Adrenal gland (tissue), 12 donors: ENCODE results near the gene KRT72. TPM values are rescaled to one million over a fixed set of nuclear protein-coding genes. Genes with fewer than 3 reads are reported as not detected.

Experiments used
- DNase-seq, 7 donors: peaks; one replicate each; pipeline ENCODE4 v3.0.0-alpha.2; 2019 to 2020
- H3K27ac ChIP-seq, 5 donors: fragments of 200-600 bp; sonication (generic) in 4 of 5; 1 replicate in 3 of 5; 2 replicates in 2 of 5; pipeline versions ENCODE4 v1.5.1 to v1.8.0; 2016 to 2020; ENCODE audit warnings: mild to moderate bottlenecking in 1 of 5
- H3K27me3 ChIP-seq: fragments of 200-600 bp; 2 replicates; pipeline ENCODE4 v1.8.0; 2021
- H3K36me3 ChIP-seq, 2 donors: fragments of 200-600 bp; replicated peaks in 1 of 2; 1 replicate in 1 of 2; 2 replicates in 1 of 2; pipeline versions ENCODE4 v1.5.1 to v1.8.0; 2018 to 2022
- H3K4me1 ChIP-seq, 2 donors: fragments of 200-600 bp; replicated peaks in 1 of 2; 1 replicate in 1 of 2; 2 replicates in 1 of 2; pipeline versions ENCODE4 v1.5.1 to v1.8.0; 2018 to 2021
- H3K4me3 ChIP-seq, 4 donors: fragments of 200-600 bp; sonication (generic) in 3 of 4; one replicate each; pipeline ENCODE4 v1.5.1; 2016 to 2018
- H3K9me3 ChIP-seq, 3 donors: fragments of 200-600 bp; sonication (generic) in 1 of 3; replicated peaks in 1 of 3; 1 replicate in 2 of 3; 2 replicates in 1 of 3; pipeline versions ENCODE4 v1.5.1 to v1.8.0; 2016 to 2021
- POLR2A ChIP-seq, 2 donors: fragments of 450-650 bp; IDR thresholded peaks; one replicate each; pipeline ENCODE4 v1.6.1; 2017; ENCODE audit warnings: antibody characterized with exemption in 2 of 2, mild to moderate bottlenecking in 2 of 2, moderate library complexity in 1 of 2
- WGBS, 4 donors: extraction: QIAGEN DNeasy Blood & Tissue Kit in 2 of 4; methylation state at CpG; one replicate each; pipeline versions ENCODE4 v1.1.5 to v1.1.7; 2013 to 2017; 5-methylcytosine and 5-hydroxymethylcytosine counted together
- intact Hi-C, 2 donors: fragments of 100-400 bp; cut with DNase I; formaldehyde crosslinking; loops; one replicate each; pipeline versions ENCODE4 v1.14.1 to v1.15.0; 2022 to 2023
- polyA plus RNA-seq, 3 donors: library from polyadenylated mRNA; stranded (reverse); fragments of 200-250 nt in 2 of 3; fragments of 350-450 nt in 1 of 3; fragmentation: Illumina TruSeq in 1 of 3; extraction: RNeasy Lipid Tissue Mini Kit (QIAGEN cat#74804) in 1 of 3; gene quantifications; one replicate each; pipeline ENCODE4 v1.2.3, GENCODE V29; 2013 to 2014
- total RNA-seq, 9 donors: library from RNA; depleted of rRNA in 4 of 9; stranded (reverse); fragments of >200 nt in 4 of 9; fragments of 120-200 nt in 1 of 9; fragmentation: NEBNext Ultra II Directional in 1 of 9; extraction: Animal tissue kit (Norgen Biotek cat#: 25700) in 1 of 9; gene quantifications; one replicate each; pipeline versions ENCODE4 v1.1.0 to v1.2.4, GENCODE V29; 2013 to 2023
- TF ChIP-seq, protein P1 (sequence below), 6 experiments: fragments of 450-650 bp in 4 of 6; fragments of 200-600 bp in 2 of 6; sonication (generic) in 1 of 6; IDR thresholded peaks; 1 replicate in 5 of 6; 2 replicates in 1 of 6; pipeline versions ENCODE4 v1.5.1 to v1.8.0; 2016 to 2021; ENCODE audit warnings: antibody characterized with exemption in 6 of 6, mild to moderate bottlenecking in 2 of 6, moderate library complexity in 1 of 6
- donor health status: healthy with polysubstance abuse.
- donor health status: Bipolar disorder and iron deficiency.
- donor health status: DM: yes; HTN: yes; CAD: no.
- donor health status: DM: no; HTN: no; CAD: no.
- donor health status: DM: no; HTN: no; CAD: no.
- donor health status: DM: yes; HTN: yes; CAD: no.

Gene KRT72
- total and polyA plus RNA-seq, 12 donors: 0.14 to 2.7 TPM; not detected in 10

DNA sequence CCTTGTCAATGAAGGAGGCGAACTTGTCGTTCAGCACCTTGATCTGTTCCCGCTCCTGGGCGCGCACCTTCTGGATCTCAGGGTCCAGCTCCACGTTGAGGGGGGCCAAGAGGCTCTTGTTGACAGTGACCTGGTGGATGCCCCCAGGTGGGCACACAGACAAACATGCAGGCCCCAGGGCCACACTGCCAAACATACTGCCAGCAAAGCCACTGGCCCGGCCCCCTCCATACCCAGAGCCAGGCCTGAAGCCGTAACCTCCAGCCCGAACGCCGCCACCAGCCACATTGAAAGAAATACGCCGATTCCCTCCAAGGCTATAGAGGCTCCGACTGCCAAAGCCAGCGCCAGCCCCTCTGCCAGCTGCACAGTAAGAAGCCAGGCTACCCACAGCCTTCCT is 28.0 kb downstream of the KRT72 start:
- no peak overlapping the region for H3K4me3 ChIP-seq
- H3K36me3 ChIP-seq: no peaks in the 10 kb centered on the region
- no peak for DNase-seq
- no peaks in the 10 kb centered on the region for H3K9me3 ChIP-seq
- H3K27me3 ChIP-seq: no peaks in the 10 kb centered on the region
- H3K4me1 ChIP-seq: no peaks in the 10 kb centered on the region
- WGBS, 4 donors: 88 to 96% (median 92%) methylated on average over 8 to 15 of the region's 15 CpGs
- intact Hi-C loops: no loop called here
- H3K27ac ChIP-seq: no peak overlapping the region
- no peak for TF ChIP-seq POLR2A (IDR thresholded peaks at IDR 0.05)
- TF ChIP-seq, protein P1, sequence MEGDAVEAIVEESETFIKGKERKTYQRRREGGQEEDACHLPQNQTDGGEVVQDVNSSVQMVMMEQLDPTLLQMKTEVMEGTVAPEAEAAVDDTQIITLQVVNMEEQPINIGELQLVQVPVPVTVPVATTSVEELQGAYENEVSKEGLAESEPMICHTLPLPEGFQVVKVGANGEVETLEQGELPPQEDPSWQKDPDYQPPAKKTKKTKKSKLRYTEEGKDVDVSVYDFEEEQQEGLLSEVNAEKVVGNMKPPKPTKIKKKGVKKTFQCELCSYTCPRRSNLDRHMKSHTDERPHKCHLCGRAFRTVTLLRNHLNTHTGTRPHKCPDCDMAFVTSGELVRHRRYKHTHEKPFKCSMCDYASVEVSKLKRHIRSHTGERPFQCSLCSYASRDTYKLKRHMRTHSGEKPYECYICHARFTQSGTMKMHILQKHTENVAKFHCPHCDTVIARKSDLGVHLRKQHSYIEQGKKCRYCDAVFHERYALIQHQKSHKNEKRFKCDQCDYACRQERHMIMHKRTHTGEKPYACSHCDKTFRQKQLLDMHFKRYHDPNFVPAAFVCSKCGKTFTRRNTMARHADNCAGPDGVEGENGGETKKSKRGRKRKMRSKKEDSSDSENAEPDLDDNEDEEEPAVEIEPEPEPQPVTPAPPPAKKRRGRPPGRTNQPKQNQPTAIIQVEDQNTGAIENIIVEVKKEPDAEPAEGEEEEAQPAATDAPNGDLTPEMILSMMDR (IDR thresholded peaks at IDR 0.05): no peak

DNA sequence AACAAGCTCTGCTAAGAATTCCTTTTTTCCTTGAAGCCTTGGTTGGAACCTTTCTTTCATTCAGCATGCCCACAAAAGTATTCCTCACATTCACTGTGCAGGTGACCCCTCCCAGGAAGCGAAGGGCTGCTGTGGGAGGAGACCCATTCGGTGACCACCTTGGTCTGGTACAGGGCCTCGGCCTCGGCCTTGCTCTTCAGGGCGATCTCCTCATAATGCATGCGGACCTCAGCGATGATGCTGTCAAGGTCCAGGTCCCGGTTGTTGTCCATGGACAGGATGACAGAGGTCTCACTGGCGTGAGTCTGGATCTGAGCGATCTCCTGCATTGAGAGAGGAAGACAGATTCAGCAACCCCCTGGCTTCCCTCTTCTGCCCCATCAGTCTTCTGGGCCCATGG is 30.8 kb downstream of the KRT72 start:
- intact Hi-C loops: no loop called here

GRCh38 chr12:52568111-52568510 is 33.2 kb downstream of the KRT72 start:
- intact Hi-C loops: no loop called here
- DNase-seq: no peak
- Histone ChIP-seq H3K27me3 (no peaks in the 10 kb centered on the region), H3K4me3 (no peak overlapping the region), H3K9me3 (no peaks in the 10 kb centered on the region), H3K4me1 (no peaks in the 10 kb centered on the region), H3K36me3 (no peaks in the 10 kb centered on the region), H3K27ac (no peak overlapping the region)
- whole genome bisulfite sequencing, 4 donors: 87 to 97% (median 90%) methylated on average over 12 of the region's 12 CpGs
- TF ChIP-seq, protein P1 (IDR thresholded peaks at IDR 0.05): no peak
- no peak for TF ChIP-seq POLR2A (IDR thresholded peaks at IDR 0.05)

More for the DNA sequence above, 30.8 kb downstream of the KRT72 start:
- Histone ChIP-seq H3K9me3 (no peaks in the 10 kb centered on the region), H3K36me3 (no peaks in the 10 kb centered on the region), H3K4me3 (no peak overlapping the region), H3K4me1 (no peaks in the 10 kb centered on the region), H3K27me3 (no peaks in the 10 kb centered on the region), H3K27ac (no peak overlapping the region)
- WGBS, 4 donors: 89 to 100% (median 90%) methylated on average over 4 to 10 of the region's 10 CpGs; no CpG with 5 or more reads in 1 of the 4 donors
- no peak for DNase-seq
- no peak for TF ChIP-seq POLR2A (IDR thresholded peaks at IDR 0.05)
- TF ChIP-seq, protein P1 (IDR thresholded peaks at IDR 0.05): no peak

- H3K4me1 ChIP-seq: no peaks in the 10 kb centered on the region
- no peaks in the 10 kb centered on the region for H3K9me3 ChIP-seq
- TF ChIP-seq, protein P1 (IDR thresholded peaks at IDR 0.05): no peak
- no peak for TF ChIP-seq POLR2A (IDR thresholded peaks at IDR 0.05)
- no peaks in the 10 kb centered on the region for H3K36me3 ChIP-seq
- no peaks in the 10 kb centered on the region for H3K27me3 ChIP-seq
- DNase-seq: peak in 1 of 7 donors; percentile 3
- no peak overlapping the region for H3K27ac ChIP-seq
- H3K4me3 ChIP-seq: no peak overlapping the region
- intact Hi-C loops: no loop called here
- 44 to 56% (median 47%) methylated on average over 4 to 8 of the region's 8 CpGs for WGBS, 4 donors
These were observed 34.4 kb downstream of the KRT72 start for GRCh38 chr12:52566847-52567291.
